ENCODE data around the gene LRRC26. TPM values are rescaled to one million over a fixed set of nuclear protein-coding genes. Genes with fewer than 3 reads are reported as not detected.

LRRC26 gene
- total RNA-seq, 1 experiment from 2014 or later: 2.1 TPM

- no peak for TF ChIP-seq STAT6 (CRISPR knock-in tag; conservative IDR thresholded peaks at IDR 0.05; ENCODE audit: low read depth)
- no peak for TF ChIP-seq NR1H2 (CRISPR knock-in tag; IDR thresholded peaks at IDR 0.05)
Measured at GRCh38 chr9:137147793-137148160, 22.1 kb downstream of the LRRC26 start (continued).

- no peak overlapping the region for H3K4me3 Mint-ChIP-seq
- CTCF ChIA-PET: interaction anchor here (0.9 to 1.8 kb wide), 3 partner anchors 20 to 79 kb away, joined by 3 to 8 read pairs (median 6); no protein-coding TSS in a partner anchor
- H3K4me1 Mint-ChIP-seq: no peaks in the 10 kb centered on the region; the same call in 1 of the 2 replicates
Measured at GRCh38 chr9:137147091-137147792, 22.6 kb downstream of the LRRC26 start.

GRCh38 chr9:137146527-137146918 is 23.3 kb downstream of the LRRC26 start:
- ChIA-PET POLR2A (no interaction called here), CTCF (interaction anchor here (1.5 to 1.8 kb wide), 3 partner anchors 29 to 117 kb away, joined by 3 to 8 read pairs (median 6); no protein-coding TSS in a partner anchor)
- Mint-ChIP-seq H3K27ac (no peak overlapping the region), H3K4me3 (no peak overlapping the region), H3K9me3 (no peaks in the 10 kb centered on the region), H3K36me3 (no peaks in the 10 kb centered on the region), H3K4me1 (no peaks in the 10 kb centered on the region; the same call in 1 of the 2 replicates), H3K27me3 (ENCODE audit: low read depth) (peaks cover 22% of the 10 kb centered on the region)
- no peak for ATAC-seq
- peak; percentile 11 for DNase-seq (ENCODE audit: low spot score)
- TF ChIP-seq CTCF (IDR thresholded peaks at IDR 0.05) (no peak), FOXK1 (CRISPR knock-in tag; IDR thresholded peaks at IDR 0.05) (no peak), CREB1 (CRISPR knock-in tag; IDR thresholded peaks at IDR 0.05) (no peak), ZNF425 (CRISPR knock-in tag; conservative IDR thresholded peaks at IDR 0.05) (no peak), PREB (CRISPR knock-in tag; IDR thresholded peaks at IDR 0.05; ENCODE audit: borderline replicate concordance) (no peak)

More at GRCh38 chr9:137147091-137147792, 22.6 kb downstream of the LRRC26 start:
- H3K36me3 Mint-ChIP-seq: no peaks in the 10 kb centered on the region
- no peak for DNase-seq (ENCODE audit: low spot score)
- peaks cover 15% of the 10 kb centered on the region for H3K27me3 Mint-ChIP-seq (ENCODE audit: low read depth)
- no peaks in the 10 kb centered on the region for H3K9me3 Mint-ChIP-seq
- ATAC-seq: no peak
- POLR2A ChIA-PET: no interaction called here
- TF ChIP-seq ZNF425 (CRISPR knock-in tag; conservative IDR thresholded peaks at IDR 0.05): no peak
- TF ChIP-seq ZBTB43 (CRISPR knock-in tag; IDR thresholded peaks at IDR 0.05): no peak
- no peak for TF ChIP-seq ZNF317 (CRISPR knock-in tag; IDR thresholded peaks at IDR 0.05; ENCODE audit: borderline replicate concordance, low read depth)
- TF ChIP-seq GTF2I (CRISPR knock-in tag; conservative IDR thresholded peaks at IDR 0.05): no peak
- no peak for TF ChIP-seq NR2C2 (CRISPR knock-in tag; IDR thresholded peaks at IDR 0.05)
- no peak for TF ChIP-seq HMGXB4 (CRISPR knock-in tag; IDR thresholded peaks at IDR 0.05)
- H3K27ac Mint-ChIP-seq: no peak overlapping the region
